ENCODE results near the gene TNFRSF11A. TPM values are rescaled to one million over a fixed set of nuclear protein-coding genes. Genes with fewer than 3 reads are reported as not detected.

Gene TNFRSF11A
- total RNA-seq, 4 donors from 2014 or later: 1.4 to 3.2 (median 1.8) TPM; not detected in 1

DNA sequence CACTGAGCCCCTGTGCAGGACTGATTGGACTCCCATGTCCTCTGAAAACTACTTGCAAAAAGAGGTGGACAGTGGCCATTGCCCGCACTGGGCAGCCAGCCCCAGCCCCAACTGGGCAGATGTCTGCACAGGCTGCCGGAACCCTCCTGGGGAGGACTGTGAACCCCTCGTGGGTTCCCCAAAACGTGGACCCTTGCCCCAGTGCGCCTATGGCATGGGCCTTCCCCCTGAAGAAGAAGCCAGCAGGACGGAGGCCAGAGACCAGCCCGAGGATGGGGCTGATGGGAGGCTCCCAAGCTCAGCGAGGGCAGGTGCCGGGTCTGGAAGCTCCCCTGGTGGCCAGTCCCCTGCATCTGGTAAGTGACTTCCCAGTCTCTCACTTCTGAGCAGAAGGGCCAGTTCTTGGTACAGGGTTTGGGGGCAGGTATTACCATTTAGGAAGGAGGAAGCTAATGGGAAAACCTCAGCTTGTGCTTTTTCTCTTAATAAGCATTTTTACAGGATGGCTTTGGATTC is 44.1 kb downstream of the TNFRSF11A start:
- in situ Hi-C loops (cut with MboI; ENCODE audit: low sequenced_read_pairs in 4 of 4) (no loop called here), intact Hi-C loops (cut with DNase I; ENCODE audit: low total_unique reads) (no loop called here)
- no peak for ATAC-seq
- TF ChIP-seq POLR2A (IDR thresholded peaks at IDR 0.05): no peak
- TF ChIP-seq, protein P1, sequence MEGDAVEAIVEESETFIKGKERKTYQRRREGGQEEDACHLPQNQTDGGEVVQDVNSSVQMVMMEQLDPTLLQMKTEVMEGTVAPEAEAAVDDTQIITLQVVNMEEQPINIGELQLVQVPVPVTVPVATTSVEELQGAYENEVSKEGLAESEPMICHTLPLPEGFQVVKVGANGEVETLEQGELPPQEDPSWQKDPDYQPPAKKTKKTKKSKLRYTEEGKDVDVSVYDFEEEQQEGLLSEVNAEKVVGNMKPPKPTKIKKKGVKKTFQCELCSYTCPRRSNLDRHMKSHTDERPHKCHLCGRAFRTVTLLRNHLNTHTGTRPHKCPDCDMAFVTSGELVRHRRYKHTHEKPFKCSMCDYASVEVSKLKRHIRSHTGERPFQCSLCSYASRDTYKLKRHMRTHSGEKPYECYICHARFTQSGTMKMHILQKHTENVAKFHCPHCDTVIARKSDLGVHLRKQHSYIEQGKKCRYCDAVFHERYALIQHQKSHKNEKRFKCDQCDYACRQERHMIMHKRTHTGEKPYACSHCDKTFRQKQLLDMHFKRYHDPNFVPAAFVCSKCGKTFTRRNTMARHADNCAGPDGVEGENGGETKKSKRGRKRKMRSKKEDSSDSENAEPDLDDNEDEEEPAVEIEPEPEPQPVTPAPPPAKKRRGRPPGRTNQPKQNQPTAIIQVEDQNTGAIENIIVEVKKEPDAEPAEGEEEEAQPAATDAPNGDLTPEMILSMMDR (IDR thresholded peaks at IDR 0.05 in 4 of 5, conservative IDR thresholded peaks at IDR 0.05 in 1 of 5): no peak
- Histone ChIP-seq H3K36me3 (no peaks in the 10 kb centered on the region), H3K27ac (no peak overlapping the region), H3K27me3 (no peaks in the 10 kb centered on the region), H3K9me3 (no peaks in the 10 kb centered on the region), H3K4me3 (no peak overlapping the region), H3K4me1 (no peaks in the 10 kb centered on the region)
- DNase-seq: no peak

DNA sequence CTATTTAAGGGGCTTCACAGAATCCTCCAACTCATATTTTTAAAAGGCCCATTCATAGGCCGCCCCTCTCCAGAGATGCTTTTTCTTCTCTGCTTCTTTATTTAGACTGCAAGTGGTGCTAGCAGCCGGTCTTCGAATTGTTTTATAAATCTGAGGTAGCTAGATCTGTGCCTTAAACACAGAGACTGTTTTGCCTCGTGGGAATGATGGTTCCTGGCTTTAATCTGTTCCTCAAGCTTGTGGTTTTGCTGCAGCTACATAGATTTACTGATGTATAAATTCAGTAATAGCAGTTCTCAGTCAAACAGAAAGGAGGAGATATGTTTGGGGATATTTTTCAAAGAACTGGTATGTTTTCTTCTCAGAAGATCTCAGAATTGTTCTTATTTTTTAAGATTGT is 45.3 kb downstream of the TNFRSF11A start:
- Histone ChIP-seq H3K27me3 (no peaks in the 10 kb centered on the region), H3K4me1 (no peaks in the 10 kb centered on the region), H3K9me3 (no peaks in the 10 kb centered on the region), H3K4me3 (no peak overlapping the region), H3K36me3 (no peaks in the 10 kb centered on the region), H3K27ac (no peak overlapping the region)
- in situ Hi-C loops (cut with MboI; ENCODE audit: low sequenced_read_pairs in 4 of 4) (no loop called here), intact Hi-C loops (cut with DNase I; ENCODE audit: low total_unique reads) (no loop called here)
- TF ChIP-seq, protein P1 (IDR thresholded peaks at IDR 0.05 in 4 of 5, conservative IDR thresholded peaks at IDR 0.05 in 1 of 5): no peak
- no peak for TF ChIP-seq POLR2A (IDR thresholded peaks at IDR 0.05)
- ATAC-seq: no peak
- DNase-seq: no peak

DNA sequence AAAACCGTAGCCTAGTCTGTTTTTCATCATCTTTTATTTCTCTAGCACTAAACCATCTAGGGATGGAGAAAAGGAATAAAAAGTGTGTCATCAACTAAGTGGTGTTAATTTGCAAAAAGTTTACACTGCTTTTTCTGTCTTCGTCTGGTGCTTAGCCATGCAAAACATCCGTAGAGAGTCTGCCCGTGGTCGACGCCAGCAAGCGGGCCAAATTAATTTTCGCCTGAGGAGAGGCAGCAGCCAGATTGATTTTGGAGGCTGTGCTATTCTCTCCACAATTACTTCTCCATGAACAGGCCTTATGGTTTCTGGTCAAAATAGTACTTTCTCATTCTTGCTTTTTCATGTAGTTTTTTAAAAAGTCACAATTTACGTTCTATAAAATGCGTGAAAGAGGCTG is 46.3 kb downstream of the TNFRSF11A start:
- no peaks in the 10 kb centered on the region for H3K9me3 ChIP-seq
- in situ Hi-C loops (cut with MboI; ENCODE audit: low sequenced_read_pairs in 4 of 4): no loop called here
- H3K27ac ChIP-seq: no peak overlapping the region
- H3K4me3 ChIP-seq: no peak overlapping the region
- ATAC-seq (no peak), DNase-seq (no peak)
- no peaks in the 10 kb centered on the region for H3K27me3 ChIP-seq
- intact Hi-C loops (cut with DNase I; ENCODE audit: low total_unique reads): no loop called here
- H3K36me3 ChIP-seq: no peaks in the 10 kb centered on the region
- TF ChIP-seq, protein P1 (IDR thresholded peaks at IDR 0.05 in 4 of 5, conservative IDR thresholded peaks at IDR 0.05 in 1 of 5): no peak
- H3K4me1 ChIP-seq: no peaks in the 10 kb centered on the region

DNA sequence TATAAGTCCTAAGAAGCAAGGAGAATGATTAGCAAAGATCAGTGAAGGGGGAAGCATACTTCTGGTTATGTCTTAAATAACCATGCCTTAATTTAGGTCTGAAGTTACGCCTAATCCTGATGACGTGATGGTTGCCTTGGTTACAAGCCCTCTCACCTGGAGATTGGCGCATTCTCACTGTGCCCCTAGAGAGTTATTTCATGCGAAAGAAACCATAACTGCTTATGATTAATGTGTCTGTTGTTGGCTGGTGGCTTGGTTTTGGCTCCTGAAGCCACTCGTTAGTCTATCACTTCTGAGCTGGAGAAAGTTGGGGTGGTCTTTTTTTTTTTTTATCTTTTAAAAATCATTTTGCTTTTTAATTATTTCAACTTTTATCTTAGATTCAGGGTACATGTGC is 47.0 kb downstream of the TNFRSF11A start:
- H3K9me3 ChIP-seq: no peaks in the 10 kb centered on the region
- intact Hi-C loops (cut with DNase I; ENCODE audit: low total_unique reads) (no loop called here), in situ Hi-C loops (cut with MboI; ENCODE audit: low sequenced_read_pairs in 4 of 4) (no loop called here)
- H3K27me3 ChIP-seq: no peaks in the 10 kb centered on the region
- no peak overlapping the region for H3K27ac ChIP-seq
- no peak overlapping the region for H3K4me3 ChIP-seq
- no peak for DNase-seq
- ATAC-seq: no peak
- H3K4me1 ChIP-seq: no peaks in the 10 kb centered on the region
- TF ChIP-seq POLR2A (IDR thresholded peaks at IDR 0.05): no peak
- TF ChIP-seq, protein P1 (IDR thresholded peaks at IDR 0.05 in 4 of 5, conservative IDR thresholded peaks at IDR 0.05 in 1 of 5): no peak
- H3K36me3 ChIP-seq: no peaks in the 10 kb centered on the region

DNA sequence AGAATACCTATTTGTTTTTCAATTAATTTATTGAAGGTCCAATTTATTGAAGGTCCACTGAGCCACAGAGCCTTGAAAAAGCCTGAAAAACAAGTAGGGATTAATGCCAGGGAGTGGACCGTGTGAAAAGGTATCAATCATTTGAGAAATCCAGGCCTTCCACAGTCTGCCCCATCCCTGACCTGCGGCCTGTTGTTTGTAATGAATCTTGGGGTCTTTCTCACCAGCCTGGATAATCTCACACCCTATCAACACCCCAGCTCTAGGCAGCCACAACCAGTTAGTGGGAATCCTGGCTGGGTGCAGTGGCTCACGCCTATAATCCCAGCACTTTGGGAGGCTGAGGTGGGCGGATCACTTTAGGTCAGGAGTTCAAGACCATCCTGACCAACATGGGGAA is 47.8 kb downstream of the TNFRSF11A start:
- no peak for TF ChIP-seq POLR2A (IDR thresholded peaks at IDR 0.05)
- TF ChIP-seq, protein P1 (IDR thresholded peaks at IDR 0.05 in 4 of 5, conservative IDR thresholded peaks at IDR 0.05 in 1 of 5): no peak
- H3K9me3 ChIP-seq: no peaks in the 10 kb centered on the region
- ATAC-seq (no peak), DNase-seq (no peak)
- intact Hi-C loops (cut with DNase I; ENCODE audit: low total_unique reads) (no loop called here), in situ Hi-C loops (cut with MboI; ENCODE audit: low sequenced_read_pairs in 4 of 4) (no loop called here)
- no peaks in the 10 kb centered on the region for H3K27me3 ChIP-seq
- no peaks in the 10 kb centered on the region for H3K4me1 ChIP-seq
- no peak overlapping the region for H3K4me3 ChIP-seq
- no peaks in the 10 kb centered on the region for H3K36me3 ChIP-seq
- H3K27ac ChIP-seq: no peak overlapping the region

Measured in gastrocnemius medialis (tissue), 4 donors.